GM18870 (cell line): ENCODE results near the gene RAPGEF6.

Source experiments
- ATAC-seq: cut with Tn5 transposase; IDR thresholded peaks from one replicate; pipeline ENCODE4 v1.9.1; 2021; ENCODE audit warnings: moderate library complexity; ENCODE audit not compliant: unreplicated experiment

The RAPGEF6 gene

DNA sequence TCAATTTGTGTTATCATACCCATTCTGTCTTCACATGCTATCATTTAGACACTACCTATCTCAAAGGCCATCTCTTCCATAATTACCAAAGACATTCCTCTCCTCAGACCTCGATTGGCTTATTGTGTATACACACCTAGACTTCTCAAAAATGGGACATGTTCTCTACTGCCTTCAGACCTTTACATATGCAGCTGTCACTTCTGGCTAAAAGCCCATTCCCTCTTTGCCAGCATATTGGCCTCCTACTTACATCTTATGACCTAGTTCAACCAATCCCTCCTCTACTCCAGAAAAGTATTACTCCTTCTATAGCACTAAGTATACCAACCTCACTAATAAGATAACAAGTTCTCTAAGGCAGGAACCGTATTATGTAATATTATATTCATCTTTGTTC is 84.4 kb downstream of the RAPGEF6 start:
- ATAC-seq: no peak

DNA sequence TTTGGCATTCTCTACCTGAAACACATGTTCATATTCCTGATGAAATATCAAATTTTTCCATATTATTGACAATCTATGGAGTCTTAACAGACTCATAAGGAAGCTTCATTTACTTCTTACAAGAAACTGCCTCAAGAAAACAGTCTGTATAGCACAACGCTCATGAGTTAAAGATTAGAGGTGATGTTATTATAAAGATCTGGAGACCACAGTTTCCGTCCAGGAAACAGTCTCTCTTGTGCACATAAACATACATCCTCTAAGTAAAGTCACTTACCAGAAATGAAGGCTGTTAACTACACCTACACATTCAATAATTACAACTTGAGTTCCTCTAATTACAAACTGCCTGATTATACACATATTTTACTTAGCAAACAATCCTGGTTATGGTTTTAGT is 86.9 kb downstream of the RAPGEF6 start:
- ATAC-seq: no peak

DNA sequence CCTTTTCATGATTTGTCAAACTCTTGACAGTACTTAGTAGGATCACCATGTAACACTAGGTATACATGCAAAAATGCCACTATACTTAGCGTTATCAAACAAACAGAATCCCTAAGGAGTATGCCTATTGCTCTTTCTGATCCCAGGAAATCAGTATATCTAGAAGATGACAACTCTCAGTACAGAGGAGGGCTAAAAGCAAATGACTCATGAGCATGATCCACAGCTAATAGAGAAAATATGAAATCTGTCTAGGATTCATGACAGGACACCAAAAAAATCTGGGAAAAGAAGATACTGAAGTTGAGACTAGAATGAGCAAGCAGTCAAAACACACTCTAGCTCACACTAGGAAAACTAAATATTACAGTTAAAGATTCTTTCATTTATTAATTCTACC is 89.2 kb downstream of the RAPGEF6 start:
- no peak for ATAC-seq

DNA sequence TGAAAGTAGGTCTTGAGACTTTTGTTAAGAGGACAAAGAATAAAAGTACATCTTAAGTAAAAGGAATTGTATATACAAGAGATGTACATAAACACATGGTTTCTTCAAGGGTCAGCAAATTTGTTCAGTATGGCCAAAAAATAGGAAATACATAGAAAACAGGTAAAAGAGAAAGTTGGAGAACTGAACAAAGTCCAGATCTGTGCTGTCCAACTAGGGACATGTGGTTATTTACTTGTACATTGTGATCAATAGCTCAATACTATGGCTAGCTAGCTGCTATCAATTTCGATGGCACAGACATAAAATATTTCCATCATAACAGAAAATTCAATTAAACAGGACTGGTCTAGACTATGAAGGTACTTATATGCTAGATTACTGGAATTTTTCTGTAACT is 92.3 kb downstream of the RAPGEF6 start:
- ATAC-seq: no peak

DNA sequence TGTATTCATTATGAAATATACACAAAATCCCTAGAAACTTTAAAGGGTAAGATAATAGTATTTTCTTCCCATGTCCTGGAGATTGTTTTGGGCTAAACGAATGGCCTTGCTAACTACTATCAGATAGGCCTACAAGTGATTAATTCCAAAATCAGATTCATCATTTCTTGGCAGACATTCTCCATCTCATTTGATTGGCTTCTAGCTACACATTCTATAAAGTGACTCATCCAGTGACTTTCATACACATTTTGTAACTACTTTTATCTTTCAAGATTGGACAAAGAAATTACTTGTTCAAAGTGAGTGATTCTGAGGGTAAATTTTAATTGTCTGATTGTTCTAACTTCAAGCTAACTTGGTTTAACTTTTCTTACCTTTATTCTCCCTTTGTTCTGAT is 93.3 kb downstream of the RAPGEF6 start:
- no peak for ATAC-seq

DNA sequence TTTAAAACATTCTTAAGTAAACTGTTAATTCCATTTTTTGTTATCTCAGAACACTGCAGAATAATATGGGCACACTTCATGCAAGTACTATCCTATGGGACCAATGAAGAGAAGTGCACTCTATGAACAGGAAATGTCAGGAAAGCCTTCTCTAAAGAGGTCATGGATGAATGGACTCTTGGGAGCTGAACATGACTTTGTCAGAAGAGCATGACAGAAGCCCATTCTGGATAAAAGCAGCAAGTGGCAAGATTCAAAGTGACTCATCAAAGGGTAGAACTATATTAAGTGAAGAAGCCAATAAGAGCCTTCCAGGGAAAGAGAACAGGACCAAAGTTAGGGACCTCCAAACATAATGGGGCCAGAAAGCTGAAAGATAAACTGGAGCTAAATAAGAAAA is 94.0 kb downstream of the RAPGEF6 start:
- ATAC-seq: no peak

DNA sequence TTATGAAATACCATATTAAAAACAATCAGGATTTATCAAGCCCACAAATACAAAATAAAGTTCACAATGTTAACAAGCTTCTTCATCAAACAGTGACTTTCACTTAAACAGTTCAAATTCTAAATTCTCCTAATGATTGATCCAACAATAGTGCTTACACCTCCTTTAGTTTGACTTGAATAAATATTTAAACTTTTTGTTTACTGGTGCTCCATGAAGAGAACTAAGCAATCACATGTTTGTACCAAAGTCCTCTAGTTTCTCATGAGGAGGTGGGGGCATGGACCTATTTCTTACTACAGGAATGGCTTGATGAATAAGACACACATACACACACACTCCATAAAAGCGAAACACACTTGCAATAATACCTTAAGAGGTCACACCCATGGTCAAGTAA is 95.8 kb downstream of the RAPGEF6 start:
- ATAC-seq: no peak

DNA sequence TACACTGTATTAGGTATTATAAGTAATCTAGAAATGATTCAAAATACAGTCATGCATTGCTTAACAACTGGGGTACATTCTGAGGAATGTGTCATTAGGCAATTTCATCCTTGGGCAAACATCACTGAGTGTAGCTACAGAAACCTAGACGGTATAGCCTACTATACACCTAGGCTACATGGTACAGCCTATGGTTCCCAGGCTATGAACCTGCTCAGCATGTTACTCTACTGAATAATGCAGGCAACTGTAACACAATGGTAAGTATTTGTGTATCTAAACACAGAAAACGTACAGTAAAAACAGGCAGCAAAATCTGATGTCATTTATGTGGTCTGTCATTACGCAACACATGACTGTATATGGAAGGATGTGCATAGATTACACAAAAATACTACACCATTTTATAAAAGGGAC is 96.8 kb downstream of the RAPGEF6 start:
- ATAC-seq: no peak

DNA sequence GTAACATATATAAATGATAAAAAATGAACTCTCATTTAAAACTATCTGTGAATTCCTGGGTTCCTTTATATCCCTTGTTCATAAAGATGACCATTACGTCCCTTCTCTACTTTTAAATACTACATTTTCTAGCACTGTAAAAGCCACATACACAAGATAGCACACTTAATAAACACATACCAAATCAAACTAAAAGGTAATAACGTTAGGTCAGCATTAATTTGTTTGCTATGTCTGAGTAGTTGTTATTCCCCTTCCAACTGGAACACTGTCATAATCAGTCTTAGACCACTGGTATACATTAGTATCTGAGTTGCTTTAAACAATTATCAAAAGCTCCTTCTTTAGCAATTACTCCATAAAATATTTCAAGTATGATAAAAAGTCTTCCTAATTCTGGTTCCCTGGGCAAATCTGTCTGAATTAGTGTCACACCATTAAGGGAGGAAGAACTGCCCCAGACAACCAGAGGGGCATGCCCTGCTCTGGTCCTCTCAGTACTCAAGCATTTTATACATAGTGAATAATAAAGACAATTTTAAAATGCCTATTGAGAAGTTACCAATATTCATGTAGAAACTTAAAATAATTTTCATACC is 98.1 kb downstream of the RAPGEF6 start:
- ATAC-seq: peak; percentile 1

DNA sequence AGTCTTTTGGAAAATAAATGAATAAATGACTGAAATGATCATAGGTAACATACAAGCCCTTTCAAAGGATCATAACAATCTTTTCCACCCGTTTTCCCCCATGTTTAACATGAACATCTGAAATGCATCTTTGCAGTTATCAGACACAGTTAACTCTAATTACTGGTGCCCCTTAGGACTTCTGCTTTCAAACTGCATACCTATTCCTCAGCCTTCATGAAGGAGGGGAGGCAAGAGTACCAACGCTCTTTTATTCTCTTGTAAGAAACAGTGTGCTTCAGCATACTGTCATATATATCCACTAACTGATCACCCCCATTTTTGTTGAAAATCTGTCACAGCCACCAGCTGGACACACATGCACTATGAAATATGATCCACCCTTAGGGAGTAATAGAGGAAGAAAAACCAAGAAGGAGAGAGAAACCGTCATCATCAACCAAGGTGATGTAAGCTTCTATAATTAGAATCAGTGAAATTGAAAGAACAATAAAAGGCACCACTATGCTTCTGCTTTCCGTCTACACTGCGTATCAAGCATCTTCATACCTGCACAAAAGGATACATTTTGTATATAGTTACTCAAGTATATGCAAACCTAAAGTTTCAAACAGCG is 98.7 kb downstream of the RAPGEF6 start:
- ATAC-seq: peak; percentile 96

DNA sequence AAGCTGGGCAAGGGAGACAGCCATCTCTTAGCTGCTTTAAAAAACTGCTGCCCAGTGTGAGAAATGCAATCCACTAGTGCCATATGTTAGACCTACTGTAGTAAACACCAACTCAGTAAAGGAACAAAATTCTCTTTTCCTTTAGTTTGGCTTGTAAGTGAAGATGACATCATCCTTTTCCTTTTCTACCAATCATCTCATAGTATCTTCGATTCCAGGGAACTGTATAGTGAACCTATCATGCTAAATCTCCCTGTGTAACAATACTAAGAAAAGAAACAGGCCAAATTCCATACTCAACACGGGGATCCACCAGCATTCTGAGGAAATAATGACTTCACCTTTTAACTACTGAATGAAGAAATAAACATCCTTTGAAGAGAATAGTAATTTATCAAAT is 100.1 kb downstream of the RAPGEF6 start:
- ATAC-seq: no peak

DNA sequence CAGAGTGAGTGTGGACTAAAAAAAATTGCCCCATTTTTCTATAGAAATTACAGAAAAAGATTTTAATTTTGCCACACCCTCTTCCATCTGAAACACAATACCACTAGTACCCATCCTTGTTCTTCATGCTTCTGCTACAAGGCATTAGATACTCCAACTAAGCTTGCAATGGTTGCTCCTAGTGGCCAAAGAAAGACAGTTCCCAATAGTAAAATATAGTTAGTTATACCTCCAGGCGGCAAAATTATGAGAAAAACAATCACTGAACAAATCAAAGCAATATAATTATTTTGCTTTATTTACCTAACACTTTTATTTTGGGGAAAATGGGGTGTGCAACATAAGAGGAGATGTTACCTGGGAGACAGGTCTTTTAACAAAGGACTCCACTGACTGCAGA is 101.2 kb downstream of the RAPGEF6 start:
- no peak for ATAC-seq

DNA sequence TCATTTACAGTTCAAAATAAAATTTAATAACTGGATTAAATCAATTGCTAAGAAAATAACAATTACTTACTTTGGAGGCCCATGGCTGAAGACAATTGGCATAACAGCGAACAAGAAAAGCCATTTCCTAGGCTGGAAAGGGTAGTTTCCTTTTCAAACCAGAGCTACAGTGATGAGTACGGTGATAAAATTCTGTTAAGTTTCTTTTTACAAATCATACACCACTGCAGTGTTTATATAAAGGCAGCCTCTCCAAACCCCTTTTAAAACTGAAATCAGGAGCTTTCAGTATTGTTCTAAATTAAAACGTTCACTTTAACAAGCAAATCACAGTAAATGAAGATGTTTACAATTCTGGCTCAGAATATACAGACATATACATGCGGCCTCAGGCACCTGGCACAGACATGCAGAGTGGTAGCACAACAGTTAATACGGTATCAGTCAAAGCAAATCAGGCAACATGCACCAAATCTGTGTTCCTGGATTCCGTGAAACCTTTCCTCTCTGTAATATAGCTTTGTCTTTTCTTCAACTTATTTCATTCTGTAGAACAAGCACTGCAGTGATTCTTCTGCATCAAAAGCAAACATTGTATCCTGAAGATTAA is 102.9 kb downstream of the RAPGEF6 start:
- ATAC-seq: peak; percentile 28

DNA sequence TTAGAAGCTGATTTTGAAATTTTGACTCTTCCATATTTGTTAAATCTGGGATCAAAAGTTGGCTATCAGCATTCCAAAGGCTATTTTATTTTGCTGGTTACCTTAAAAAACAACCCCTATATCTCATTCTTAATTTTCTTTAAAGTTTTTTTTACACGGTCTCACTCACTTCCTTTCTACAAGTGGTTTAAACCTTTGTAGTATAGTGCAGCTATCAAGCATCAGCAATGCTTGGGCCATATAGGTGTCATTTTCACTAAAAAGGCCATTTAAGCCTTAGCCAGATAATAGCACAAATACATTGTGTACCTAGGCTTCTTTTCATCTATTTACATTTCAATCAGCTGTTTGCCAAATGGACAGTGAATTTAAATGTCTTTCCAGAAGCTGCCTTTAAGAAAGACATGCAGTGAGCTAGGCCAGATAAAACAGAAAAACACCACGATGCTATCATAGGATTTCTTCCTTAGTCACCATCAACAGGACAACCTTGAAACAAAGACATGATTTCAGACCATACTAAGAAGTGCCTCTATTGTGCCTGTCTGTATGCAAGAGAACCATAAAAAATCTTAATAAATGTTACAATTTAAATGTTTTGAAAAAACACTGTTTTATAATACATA is 104.2 kb downstream of the RAPGEF6 start:
- no peak for ATAC-seq

DNA sequence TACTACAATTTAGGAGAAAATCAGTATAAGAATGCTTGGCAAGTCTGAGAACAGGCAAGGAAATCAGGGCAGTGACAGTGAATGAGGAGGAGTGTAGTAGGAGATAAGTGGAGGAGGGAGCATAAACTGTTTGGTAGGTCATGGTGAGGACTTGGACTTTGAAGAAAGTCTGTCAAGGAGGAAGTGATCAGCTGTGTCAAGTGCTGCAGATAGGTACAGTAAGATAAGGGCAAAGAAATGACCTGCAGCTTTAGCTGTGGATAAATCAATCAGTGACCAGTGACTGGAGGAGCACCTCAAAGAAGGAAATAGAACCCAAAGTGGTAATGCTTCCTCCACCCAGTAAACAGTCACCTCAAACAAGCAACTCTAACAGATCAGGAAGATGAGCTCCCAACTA is 106.3 kb downstream of the RAPGEF6 start:
- peak; percentile 59 for ATAC-seq

DNA sequence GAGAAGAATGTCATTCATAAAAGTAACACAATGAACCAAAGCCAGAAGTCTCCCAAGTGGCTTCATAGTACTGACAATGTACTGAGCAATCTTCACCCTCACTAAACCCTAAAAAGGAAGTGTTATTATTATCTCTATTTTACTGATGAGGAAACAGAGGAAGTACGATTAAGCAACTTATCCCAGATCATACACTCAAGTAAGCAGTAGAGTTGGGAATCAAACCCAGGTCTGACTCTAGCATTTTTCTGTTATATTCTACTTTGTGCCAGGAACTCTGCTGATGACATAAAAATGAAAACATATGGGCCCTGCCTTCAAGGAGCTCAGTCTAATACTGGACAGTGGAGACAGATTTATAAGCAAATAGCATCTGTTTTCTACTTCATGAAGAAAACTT is 109.2 kb downstream of the RAPGEF6 start:
- ATAC-seq: no peak

DNA sequence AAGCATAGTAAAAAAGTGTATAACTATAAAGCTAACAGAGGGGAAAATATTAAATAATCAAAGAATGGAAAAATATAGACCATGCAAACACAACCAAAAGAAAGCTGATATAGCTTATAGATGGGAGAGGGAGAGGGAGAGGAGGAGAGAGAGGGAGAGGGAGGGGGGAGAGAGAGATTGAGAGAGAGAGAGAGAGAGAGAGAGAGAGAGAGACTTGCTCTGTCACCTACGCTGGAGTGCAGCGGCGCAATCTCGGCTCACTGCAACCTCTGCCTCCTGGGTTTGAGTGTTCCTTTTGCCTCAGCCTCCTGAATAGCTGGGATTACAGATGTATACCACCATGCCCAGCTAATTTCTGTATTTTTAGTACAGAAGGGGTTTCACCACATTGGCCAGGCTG is 110.6 kb downstream of the RAPGEF6 start:
- ATAC-seq: no peak

DNA sequence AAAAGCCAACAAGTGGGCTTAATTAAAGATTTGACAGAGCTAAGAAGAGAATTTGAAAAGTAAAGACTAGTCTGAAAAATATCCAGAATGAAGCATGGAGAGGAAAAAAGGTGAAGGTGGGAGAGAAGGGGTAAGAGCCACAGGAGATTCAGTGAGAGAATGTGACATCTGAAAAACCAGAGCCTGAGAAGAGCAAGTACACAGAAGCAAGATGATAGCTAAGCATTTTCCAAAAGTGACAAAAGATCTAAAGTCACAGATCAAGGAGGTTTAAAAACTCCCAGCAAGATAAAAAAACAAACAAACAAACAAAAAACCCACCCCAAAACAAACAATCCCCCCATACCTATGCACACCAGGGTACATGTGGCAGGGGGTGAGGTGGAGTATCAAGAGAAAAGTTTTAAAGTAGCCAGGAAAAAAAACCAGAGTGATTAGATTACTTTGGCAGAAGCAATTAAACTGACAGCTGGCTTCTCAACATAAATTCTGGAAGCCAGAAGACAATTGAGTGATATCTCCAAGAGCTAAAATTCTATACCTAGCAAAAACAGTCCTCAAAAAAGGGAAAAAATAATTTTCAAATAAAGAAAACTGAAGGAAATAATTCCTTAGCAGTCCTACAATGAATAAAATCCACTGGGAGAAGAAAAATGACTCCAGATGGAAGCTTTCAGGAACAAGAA is 111.4 kb downstream of the RAPGEF6 start:
- no peak for ATAC-seq

DNA sequence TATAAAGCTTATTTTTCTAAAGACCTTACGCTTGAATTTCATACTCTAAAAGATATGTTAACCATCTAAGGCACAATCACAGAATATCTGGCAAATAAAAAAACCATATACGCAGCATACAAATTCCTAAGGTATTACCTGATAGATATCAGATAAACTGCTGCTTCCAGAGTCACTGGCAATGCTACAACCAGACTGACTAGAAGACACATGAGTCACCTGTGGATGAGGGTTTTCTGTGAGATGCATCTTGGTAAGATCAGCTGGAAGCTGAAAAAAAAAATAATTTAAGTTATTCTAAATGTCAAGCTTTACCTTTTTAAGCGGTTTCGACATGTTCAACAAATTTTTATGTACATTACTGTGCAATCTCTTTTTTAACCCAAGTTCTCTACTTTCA is 113.8 kb downstream of the RAPGEF6 start:
- ATAC-seq: no peak

DNA sequence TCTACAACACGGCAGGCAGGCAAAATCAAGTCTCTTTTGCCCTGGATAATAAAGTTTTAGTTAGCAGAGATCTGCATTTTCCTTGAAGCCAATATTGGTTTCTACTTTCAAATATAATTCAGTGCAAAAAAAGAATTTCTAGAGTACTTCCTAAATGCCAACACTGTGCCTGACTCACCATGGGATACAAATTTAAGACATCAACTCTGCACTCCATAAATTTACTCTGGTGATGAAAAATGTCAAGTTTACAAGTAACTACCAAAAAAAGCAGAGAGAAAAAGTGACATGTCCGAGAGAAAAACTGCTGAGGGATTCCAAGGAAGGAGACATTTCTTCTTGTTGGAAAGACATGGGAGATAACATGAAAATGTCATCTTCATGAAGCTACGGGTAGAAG is 119.7 kb downstream of the RAPGEF6 start:
- ATAC-seq: no peak
